Heart left ventricle (tissue), 13 donors: ENCODE measurements around the gene CD2AP.

ENCODE experiments used
- POLR2A ChIP-seq, 2 donors: fragments of 450-650 bp; IDR thresholded peaks; one replicate each; pipeline ENCODE4 v1.6.1; 2017; ENCODE audit warnings: antibody characterized with exemption in 2 of 2, mild to moderate bottlenecking in 2 of 2, moderate library complexity in 2 of 2
- TF ChIP-seq, protein P1 (sequence below), 12 donors: fragments of 200-600 bp; sonication (generic) in 4 of 12; IDR thresholded peaks; one replicate each; pipeline versions ENCODE4 v1.5.0 to v1.8.0; 2018 to 2022; ENCODE audit warnings: antibody characterized with exemption in 12 of 12, mild to moderate bottlenecking in 5 of 12
- donor health status: ischemic (EF 13 %, LVEDD 7.1; RV severe dilation, severe dysfunction).
- donor health status: DM: no; HTN: yes; CAD: no.
- donor health status: DM: no; HTN: no; CAD: no.
- donor health status: ischemic (EF 25% LVEDD 6.9; RV normal size, moderate dysfunction).
- donor health status: ischemic (EF 25% LVEDD 5.7; RV mildly dilated, moderate dysfunction).
- donor health status: ischemic (EF 35%, LVEDD 5.7; RV mildly dilated, moderate dysfunction).
- donor health status: nonischemic (EF 11% LVEDD 7.7; RV severe dilation, severe dysfunction).
- donor health status: DM: yes; HTN: yes; CAD: no.
- donor health status: PGD.
- donor health status: ischemic (EF 29% LVEDD 5.4; RV normal size, mild dysfunction).
- donor health status: nonischemic (EF 23%, LVEDD 6.1; RV moderate dilation, normal function).

DNA sequence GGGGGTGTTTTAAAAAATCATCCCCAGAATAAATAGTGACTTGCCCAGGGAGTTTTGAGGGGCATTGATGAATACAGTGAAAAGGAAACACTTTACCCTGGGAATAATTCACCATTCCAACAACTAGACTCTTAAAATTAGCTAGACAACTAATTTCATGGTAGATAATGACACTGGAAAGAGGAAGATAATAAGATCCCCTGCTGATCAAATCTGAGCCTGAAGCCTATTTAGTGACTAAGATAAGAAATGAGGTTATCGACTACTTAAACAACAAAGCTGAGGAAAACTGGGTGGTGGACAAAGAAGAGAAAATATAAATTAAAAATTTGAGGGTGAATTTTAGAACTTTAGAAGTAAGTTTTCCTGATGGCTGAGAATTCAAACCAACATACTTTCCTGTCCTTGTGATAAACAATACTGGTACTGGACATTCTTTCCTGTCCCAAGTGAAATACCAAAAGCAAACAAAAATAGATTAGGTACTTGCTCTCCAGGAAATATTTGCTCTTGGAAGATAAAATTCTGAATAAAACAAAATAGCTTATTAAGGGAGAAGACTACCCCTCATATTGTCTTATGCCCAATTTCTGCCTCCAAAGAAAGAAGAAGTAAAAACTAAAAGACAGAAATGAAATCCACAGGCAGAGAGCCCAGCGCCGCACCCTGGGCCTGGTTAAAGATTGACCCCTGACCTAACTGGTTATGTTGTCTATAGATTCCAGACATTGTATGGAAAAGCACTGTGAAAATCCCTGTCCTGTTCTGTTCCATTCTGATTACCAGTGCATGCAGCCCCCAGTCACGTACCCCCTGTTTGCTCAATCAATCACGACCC lies 156.8 kb downstream of the CD2AP start:
- TF ChIP-seq, protein P1, sequence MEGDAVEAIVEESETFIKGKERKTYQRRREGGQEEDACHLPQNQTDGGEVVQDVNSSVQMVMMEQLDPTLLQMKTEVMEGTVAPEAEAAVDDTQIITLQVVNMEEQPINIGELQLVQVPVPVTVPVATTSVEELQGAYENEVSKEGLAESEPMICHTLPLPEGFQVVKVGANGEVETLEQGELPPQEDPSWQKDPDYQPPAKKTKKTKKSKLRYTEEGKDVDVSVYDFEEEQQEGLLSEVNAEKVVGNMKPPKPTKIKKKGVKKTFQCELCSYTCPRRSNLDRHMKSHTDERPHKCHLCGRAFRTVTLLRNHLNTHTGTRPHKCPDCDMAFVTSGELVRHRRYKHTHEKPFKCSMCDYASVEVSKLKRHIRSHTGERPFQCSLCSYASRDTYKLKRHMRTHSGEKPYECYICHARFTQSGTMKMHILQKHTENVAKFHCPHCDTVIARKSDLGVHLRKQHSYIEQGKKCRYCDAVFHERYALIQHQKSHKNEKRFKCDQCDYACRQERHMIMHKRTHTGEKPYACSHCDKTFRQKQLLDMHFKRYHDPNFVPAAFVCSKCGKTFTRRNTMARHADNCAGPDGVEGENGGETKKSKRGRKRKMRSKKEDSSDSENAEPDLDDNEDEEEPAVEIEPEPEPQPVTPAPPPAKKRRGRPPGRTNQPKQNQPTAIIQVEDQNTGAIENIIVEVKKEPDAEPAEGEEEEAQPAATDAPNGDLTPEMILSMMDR (IDR thresholded peaks at IDR 0.05): no peak
- TF ChIP-seq POLR2A (IDR thresholded peaks at IDR 0.05): no peak
